ENCODE results near the gene KRTAP5-10.
"Not testable (repeated sequence)": the region's sequence is repeated elsewhere in the genome, so short reads cannot be mapped to it uniquely, and the experiment has no call there.

The KRTAP5-10 gene

GRCh38 chr11:71576688-71577465 lies 11.5 kb downstream of the KRTAP5-10 start:
- not testable (repeated sequence) for H3K36me3 ChIP-seq (ENCODE audit: control insufficient read depth in 1 of 2, insufficient read depth in 2 of 2, low read length in 2 of 2)
- peaks cover 0 to 10% of the 10 kb centered on the region in 2 donors for H3K4me1 ChIP-seq (ENCODE audit: control insufficient read depth in 1 of 2, insufficient read depth in 2 of 2, low read length in 2 of 2)

GRCh38 chr11:71577469-71578004 lies 12.2 kb downstream of the KRTAP5-10 start:
- Histone ChIP-seq H3K27me3 (ENCODE audit: low read depth, low read length) (no peaks in the 10 kb centered on the region), H3K36me3 (ENCODE audit: control insufficient read depth in 1 of 2, insufficient read depth in 2 of 2, low read length in 2 of 2) (no peaks in the 10 kb centered on the region), H3K9me3 (ENCODE audit: control insufficient read depth in 1 of 2, low read length in 2 of 2) (no peaks in the 10 kb centered on the region), H3K4me3 (ENCODE audit: low read depth in 1 of 2, low read length in 2 of 2) (no peak overlapping the region), H3K4me1 (ENCODE audit: control insufficient read depth in 1 of 2, insufficient read depth in 2 of 2, low read length in 2 of 2) (peaks cover 0 to 10% of the 10 kb centered on the region in 2 donors), H3K27ac (ENCODE audit: low read length) (no peak overlapping the region)

More at GRCh38 chr11:71576688-71577465, 11.5 kb downstream of the KRTAP5-10 start:
- not testable (repeated sequence) for H3K4me3 ChIP-seq (ENCODE audit: low read depth in 1 of 2, low read length in 2 of 2); H3K27ac ChIP-seq (ENCODE audit: low read length); H3K27me3 ChIP-seq (ENCODE audit: low read depth, low read length); H3K9me3 ChIP-seq (ENCODE audit: control insufficient read depth in 1 of 2, low read length in 2 of 2)

GRCh38 chr11:71579513-71579912 lies 14.2 kb downstream of the KRTAP5-10 start:
- not testable (repeated sequence) for H3K27me3 ChIP-seq (ENCODE audit: low read depth, low read length); H3K27ac ChIP-seq (ENCODE audit: low read length); H3K36me3 ChIP-seq (ENCODE audit: control insufficient read depth in 1 of 2, insufficient read depth in 2 of 2, low read length in 2 of 2); H3K4me3 ChIP-seq (ENCODE audit: low read depth in 1 of 2, low read length in 2 of 2); H3K9me3 ChIP-seq (ENCODE audit: control insufficient read depth in 1 of 2, low read length in 2 of 2)
- peaks cover 0 to 10% of the 10 kb centered on the region in 2 donors for H3K4me1 ChIP-seq (ENCODE audit: control insufficient read depth in 1 of 2, insufficient read depth in 2 of 2, low read length in 2 of 2)

- Histone ChIP-seq H3K36me3 (ENCODE audit: control insufficient read depth in 1 of 2, insufficient read depth in 2 of 2, low read length in 2 of 2) (no peaks in the 10 kb centered on the region), H3K27me3 (ENCODE audit: low read depth, low read length) (no peaks in the 10 kb centered on the region), H3K27ac (ENCODE audit: low read length) (no peak overlapping the region), H3K4me1 (ENCODE audit: control insufficient read depth in 1 of 2, insufficient read depth in 2 of 2, low read length in 2 of 2) (peaks cover 0 to 10% of the 10 kb centered on the region in 2 donors), H3K9me3 (ENCODE audit: control insufficient read depth in 1 of 2, low read length in 2 of 2) (no peaks in the 10 kb centered on the region), H3K4me3 (ENCODE audit: low read depth in 1 of 2, low read length in 2 of 2) (no peak overlapping the region)
Observed at GRCh38 chr11:71580057-71581003, 15.0 kb downstream of the KRTAP5-10 start.

GRCh38 chr11:71581826-71582225 lies 16.5 kb downstream of the KRTAP5-10 start:
- Histone ChIP-seq H3K27me3 (ENCODE audit: low read depth, low read length) (no peaks in the 10 kb centered on the region), H3K36me3 (ENCODE audit: control insufficient read depth in 1 of 2, insufficient read depth in 2 of 2, low read length in 2 of 2) (no peaks in the 10 kb centered on the region), H3K27ac (ENCODE audit: low read length) (no peak overlapping the region), H3K4me1 (ENCODE audit: control insufficient read depth in 1 of 2, insufficient read depth in 2 of 2, low read length in 2 of 2) (peaks cover 0 to 10% of the 10 kb centered on the region in 2 donors), H3K9me3 (ENCODE audit: control insufficient read depth in 1 of 2, low read length in 2 of 2) (no peaks in the 10 kb centered on the region), H3K4me3 (ENCODE audit: low read depth in 1 of 2, low read length in 2 of 2) (no peak overlapping the region)

GRCh38 chr11:71582309-71582895 lies 17.0 kb downstream of the KRTAP5-10 start, which contains the start of gene KRTAP5-11:
TSS of gene KRTAP5-11 (minus strand) at chr11:71582875. CDS start at chr11:71582837, 38 bp downstream.
- Histone ChIP-seq H3K27ac (ENCODE audit: low read length) (no peak within 1 kb of the TSS), H3K4me1 (ENCODE audit: control insufficient read depth in 1 of 2, insufficient read depth in 2 of 2, low read length in 2 of 2) (peaks cover 0 to 10% of the 10 kb centered on the region in 2 donors), H3K27me3 (ENCODE audit: low read depth, low read length) (no peaks in the 10 kb centered on the region), H3K4me3 (ENCODE audit: low read depth in 1 of 2, low read length in 2 of 2) (no peak within 1 kb of the TSS), H3K36me3 (ENCODE audit: control insufficient read depth in 1 of 2, insufficient read depth in 2 of 2, low read length in 2 of 2) (no peaks in the 10 kb centered on the region), H3K9me3 (ENCODE audit: control insufficient read depth in 1 of 2, low read length in 2 of 2) (no peaks in the 10 kb centered on the region)

GRCh38 chr11:71582969-71583368 lies 17.6 kb downstream of the KRTAP5-10 start:
- not testable (repeated sequence) for H3K4me3 ChIP-seq (ENCODE audit: low read depth in 1 of 2, low read length in 2 of 2); H3K9me3 ChIP-seq (ENCODE audit: control insufficient read depth in 1 of 2, low read length in 2 of 2); H3K36me3 ChIP-seq (ENCODE audit: control insufficient read depth in 1 of 2, insufficient read depth in 2 of 2, low read length in 2 of 2); H3K27me3 ChIP-seq (ENCODE audit: low read depth, low read length); H3K27ac ChIP-seq (ENCODE audit: low read length)
- H3K4me1 ChIP-seq (ENCODE audit: control insufficient read depth in 1 of 2, insufficient read depth in 2 of 2, low read length in 2 of 2), result peaks cover 0 to 10% of the 10 kb centered on the region in 2 donors

- not testable (repeated sequence) for H3K9me3 ChIP-seq (ENCODE audit: control insufficient read depth in 1 of 2, low read length in 2 of 2); H3K4me1 ChIP-seq (ENCODE audit: control insufficient read depth in 1 of 2, insufficient read depth in 2 of 2, low read length in 2 of 2); H3K36me3 ChIP-seq (ENCODE audit: control insufficient read depth in 1 of 2, insufficient read depth in 2 of 2, low read length in 2 of 2); H3K4me3 ChIP-seq (ENCODE audit: low read depth in 1 of 2, low read length in 2 of 2); H3K27me3 ChIP-seq (ENCODE audit: low read depth, low read length); H3K27ac ChIP-seq (ENCODE audit: low read length)
Observed at GRCh38 chr11:71585673-71586072, 20.3 kb downstream of the KRTAP5-10 start.

GRCh38 chr11:71588314-71588713 lies 23.0 kb downstream of the KRTAP5-10 start:
- not testable (repeated sequence) for H3K27me3 ChIP-seq (ENCODE audit: low read depth, low read length); H3K4me3 ChIP-seq (ENCODE audit: low read depth in 1 of 2, low read length in 2 of 2)

GRCh38 chr11:71588822-71589545 lies 23.6 kb downstream of the KRTAP5-10 start:
- H3K27ac ChIP-seq (ENCODE audit: low read length); H3K4me1 ChIP-seq (ENCODE audit: control insufficient read depth in 1 of 2, insufficient read depth in 2 of 2, low read length in 2 of 2); H3K9me3 ChIP-seq (ENCODE audit: control insufficient read depth in 1 of 2, low read length in 2 of 2); H3K27me3 ChIP-seq (ENCODE audit: low read depth, low read length); H3K4me3 ChIP-seq (ENCODE audit: low read depth in 1 of 2, low read length in 2 of 2); H3K36me3 ChIP-seq (ENCODE audit: control insufficient read depth in 1 of 2, insufficient read depth in 2 of 2, low read length in 2 of 2): not testable (repeated sequence)

More at GRCh38 chr11:71588314-71588713, 23.0 kb downstream of the KRTAP5-10 start:
- H3K4me1 ChIP-seq (ENCODE audit: control insufficient read depth in 1 of 2, insufficient read depth in 2 of 2, low read length in 2 of 2); H3K36me3 ChIP-seq (ENCODE audit: control insufficient read depth in 1 of 2, insufficient read depth in 2 of 2, low read length in 2 of 2); H3K9me3 ChIP-seq (ENCODE audit: control insufficient read depth in 1 of 2, low read length in 2 of 2); H3K27ac ChIP-seq (ENCODE audit: low read length): not testable (repeated sequence)
